ENCODE results near the gene CAMTA1. TPM values are rescaled to one million over a fixed set of nuclear protein-coding genes. Genes with fewer than 3 reads are reported as not detected.

Gene CAMTA1
- total RNA-seq, 1 experiment from 2014 or later = 69.5 TPM

DNA sequence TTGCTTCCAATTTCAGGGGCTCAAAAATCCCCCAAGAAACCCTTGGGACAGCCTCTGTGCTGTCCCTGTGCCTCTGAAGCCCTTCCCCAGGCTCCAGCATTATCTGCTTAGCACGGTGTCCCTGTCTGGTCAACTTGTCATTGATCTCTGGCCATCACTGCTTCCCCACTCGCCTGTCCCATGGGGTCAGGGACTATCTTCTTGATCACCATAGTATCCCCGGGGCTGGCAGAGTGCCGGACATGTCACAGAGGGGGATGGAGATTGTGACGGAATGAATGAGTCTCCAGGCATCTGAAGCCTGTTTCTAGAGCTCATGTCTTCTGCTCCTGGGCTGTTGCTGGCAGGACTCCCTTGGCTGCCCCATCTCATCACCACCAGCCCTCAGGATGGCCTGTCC is 886.4 kb downstream of the CAMTA1 start:
- BruUV-seq (replicated peaks) = no TSS peak
- TF ChIP-seq CBX3 (IDR thresholded peaks at IDR 0.05; ENCODE audit: low read depth) (no peak), EGR1 (IDR thresholded peaks at IDR 0.05; ENCODE audit: low read depth) (no peak), FOSL1 (IDR thresholded peaks at IDR 0.05; ENCODE audit: low read depth) (no peak), CEBPB (IDR thresholded peaks at IDR 0.05; ENCODE audit: low read depth) (no peak), ZFX (IDR thresholded peaks at IDR 0.05) (no peak), ZNF274 (IDR thresholded peaks at IDR 0.05; ENCODE audit: low read depth, low read length) (no peak), SP1 (IDR thresholded peaks at IDR 0.05; ENCODE audit: low read depth) (no peak), ELF1 (IDR thresholded peaks at IDR 0.05; ENCODE audit: borderline replicate concordance, low read depth) (no peak), TCF7L2 (IDR thresholded peaks at IDR 0.05; ENCODE audit: borderline replicate concordance, extremely low read depth, insufficient read depth, insufficient read length) (no peak), RAD21 (IDR thresholded peaks at IDR 0.05; ENCODE audit: low read depth) (no peak), SRF (IDR thresholded peaks at IDR 0.05; ENCODE audit: low read depth) (no peak), EZH2phosphoT487 (IDR thresholded peaks at IDR 0.05; ENCODE audit: borderline replicate concordance) (no peak)
- TF ChIP-seq, protein P1, sequence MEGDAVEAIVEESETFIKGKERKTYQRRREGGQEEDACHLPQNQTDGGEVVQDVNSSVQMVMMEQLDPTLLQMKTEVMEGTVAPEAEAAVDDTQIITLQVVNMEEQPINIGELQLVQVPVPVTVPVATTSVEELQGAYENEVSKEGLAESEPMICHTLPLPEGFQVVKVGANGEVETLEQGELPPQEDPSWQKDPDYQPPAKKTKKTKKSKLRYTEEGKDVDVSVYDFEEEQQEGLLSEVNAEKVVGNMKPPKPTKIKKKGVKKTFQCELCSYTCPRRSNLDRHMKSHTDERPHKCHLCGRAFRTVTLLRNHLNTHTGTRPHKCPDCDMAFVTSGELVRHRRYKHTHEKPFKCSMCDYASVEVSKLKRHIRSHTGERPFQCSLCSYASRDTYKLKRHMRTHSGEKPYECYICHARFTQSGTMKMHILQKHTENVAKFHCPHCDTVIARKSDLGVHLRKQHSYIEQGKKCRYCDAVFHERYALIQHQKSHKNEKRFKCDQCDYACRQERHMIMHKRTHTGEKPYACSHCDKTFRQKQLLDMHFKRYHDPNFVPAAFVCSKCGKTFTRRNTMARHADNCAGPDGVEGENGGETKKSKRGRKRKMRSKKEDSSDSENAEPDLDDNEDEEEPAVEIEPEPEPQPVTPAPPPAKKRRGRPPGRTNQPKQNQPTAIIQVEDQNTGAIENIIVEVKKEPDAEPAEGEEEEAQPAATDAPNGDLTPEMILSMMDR (IDR thresholded peaks at IDR 0.05 in 2 of 3, conservative IDR thresholded peaks at IDR 0.05 in 1 of 3; ENCODE audit: borderline replicate concordance in 1 of 3, insufficient read depth in 1 of 3, low read depth in 2 of 3, low read length in 2 of 3) = no peak
- no peaks in the 10 kb centered on the region for H4K20me1 ChIP-seq (ENCODE audit: insufficient read depth)
- CTCF ChIA-PET = no interaction called here
- RAD21 ChIA-PET (ENCODE audit: low non-redundant PET in 1 of 2, low total read pairs in 2 of 2, uncharacterized antibody in 2 of 2, unreplicated experiment in 2 of 2) = no interaction called here
- no peak overlapping the region for H2AFZ ChIP-seq (ENCODE audit: low read depth, low read length, poor library complexity, severe bottlenecking)
- peaks cover 0 to 8% of the 10 kb centered on the region in 2 experiments; a peak in 2 of 4 replicates for H3K4me1 ChIP-seq (ENCODE audit: control insufficient read depth in 1 of 2, insufficient read depth in 2 of 2, low read length in 2 of 2)
- no peak overlapping the region for H3K27ac ChIP-seq (ENCODE audit: low read depth, low read length)
- ATAC-seq (no peak), DNase-seq (ENCODE audit: low read depth, low spot score) (no peak)
- POLR2A ChIA-PET = no interaction called here
- no peaks in the 10 kb centered on the region for H3K27me3 ChIP-seq (ENCODE audit: insufficient read depth, low read length)
- H3K9me2 ChIP-seq (ENCODE audit: insufficient read depth) = no peaks in the 10 kb centered on the region
- H3K79me2 ChIP-seq (ENCODE audit: insufficient read depth, low read length) = no peaks in the 10 kb centered on the region
- H3K36me3 ChIP-seq (ENCODE audit: control insufficient read depth in 1 of 2, insufficient read depth in 2 of 2, low read length in 2 of 2) = no peaks in the 10 kb centered on the region
- intact Hi-C loops (cut with micrococcal nuclease) = no loop called here
- no peaks in the 10 kb centered on the region for H3K9me3 ChIP-seq (ENCODE audit: control insufficient read depth in 1 of 2, insufficient read depth in 1 of 2, low read depth in 1 of 2, low read length in 2 of 2)
- H3K4me3 ChIP-seq (replicated peaks in 1 of 2; ENCODE audit: low read depth in 1 of 2, low read length in 2 of 2) = no peak overlapping the region
- no peak overlapping the region for H3K9ac ChIP-seq (ENCODE audit: low read length)
- H3K4me2 ChIP-seq (ENCODE audit: low read length) = no peak overlapping the region

Data from HCT116 (cell line).